Measurements from ENCODE around the gene GADL1.

Gene GADL1

DNA sequence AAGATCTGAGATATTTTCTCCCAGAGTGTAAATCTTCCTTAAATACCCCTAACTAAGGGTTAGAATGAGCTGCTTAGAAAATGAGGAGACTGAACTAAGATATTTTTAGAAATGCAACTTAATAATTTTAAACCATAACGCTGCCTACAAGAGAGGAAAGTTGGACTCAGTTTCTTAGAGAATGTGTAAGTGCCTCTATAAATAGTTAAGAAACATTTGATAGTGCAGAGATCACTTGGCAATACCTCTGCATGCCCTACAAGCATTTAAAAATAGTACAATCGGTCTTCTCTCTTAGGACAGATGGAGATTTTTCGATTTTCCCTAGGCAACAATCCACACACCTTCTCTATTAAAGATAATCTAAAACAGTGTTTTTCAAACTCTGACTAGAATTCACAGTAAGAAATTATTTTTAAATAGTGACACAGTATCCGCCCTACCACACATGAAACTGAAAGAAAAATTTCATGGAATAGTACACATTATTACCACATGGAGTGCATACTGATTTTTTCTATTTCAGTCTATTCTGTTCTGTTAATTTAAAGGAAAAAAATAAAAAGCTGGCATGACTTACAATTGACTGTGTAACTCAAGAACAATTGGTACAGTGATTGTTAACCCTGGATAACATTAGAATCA, 83.2 kb downstream of the GADL1 start:
- no peak for DNase-seq (ENCODE audit: low read depth, low spot score)

DNA sequence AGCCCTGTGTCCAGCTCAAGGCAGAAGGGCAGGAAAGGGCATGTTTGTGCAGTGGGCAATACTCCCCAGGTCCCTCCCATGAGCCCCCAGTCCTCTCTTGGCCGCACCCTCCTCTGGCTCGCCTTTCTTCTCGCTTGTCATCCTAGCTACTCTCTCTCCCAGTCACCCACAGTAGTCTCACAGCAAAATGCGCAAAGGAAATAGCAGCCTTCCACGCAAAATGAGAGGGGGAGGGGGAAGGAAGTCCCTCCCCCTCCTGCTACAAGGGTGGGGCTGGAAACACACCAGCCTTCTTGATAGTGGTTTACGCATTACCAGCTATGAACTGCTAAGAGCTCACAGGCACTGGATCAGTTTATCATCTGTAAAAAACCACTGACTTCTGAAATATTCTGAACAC, 83.8 kb downstream of the GADL1 start:
- DNase-seq (ENCODE audit: low read depth, low spot score) = no peak

DNA sequence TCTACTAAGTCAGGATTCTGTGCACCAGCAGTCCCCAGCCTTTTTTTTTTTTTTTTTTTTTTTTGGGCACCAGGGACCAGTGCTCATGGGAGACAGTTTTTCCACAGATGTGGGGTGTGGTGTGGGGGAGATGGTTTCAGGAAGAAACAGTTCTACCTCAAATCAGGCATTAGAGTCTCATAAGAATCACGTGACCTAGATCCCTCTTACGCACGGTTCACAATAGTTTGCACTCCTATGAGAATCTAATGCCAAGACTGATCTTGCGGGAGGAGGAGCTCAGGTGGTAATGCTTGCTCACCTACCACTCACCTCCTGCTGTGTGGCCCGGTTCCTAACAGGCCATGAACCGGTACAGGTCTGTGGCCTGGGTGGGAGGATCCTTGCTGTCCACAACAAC, 88.8 kb downstream of the GADL1 start:
- no peak for DNase-seq (ENCODE audit: low read depth, low spot score)

DNA sequence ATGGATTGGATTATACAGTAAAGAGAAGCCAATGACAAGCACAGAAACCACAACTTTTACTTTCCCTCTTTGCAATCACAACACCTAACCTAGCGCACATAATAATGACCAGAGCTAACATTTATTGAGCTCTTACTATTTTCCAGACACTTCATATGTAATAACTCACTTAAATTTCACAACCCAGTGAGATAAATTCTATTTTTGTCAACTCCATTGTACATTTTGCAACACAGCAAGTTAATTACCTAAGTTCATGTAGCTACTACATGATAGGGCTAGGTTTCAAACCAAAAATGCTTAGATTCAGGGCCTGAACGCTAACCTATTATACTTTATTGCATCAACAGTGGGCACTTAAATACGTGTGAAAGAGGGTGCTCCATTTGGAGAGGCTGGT, 89.5 kb downstream of the GADL1 start:
- DNase-seq (ENCODE audit: low read depth, low spot score) = no peak

DNA sequence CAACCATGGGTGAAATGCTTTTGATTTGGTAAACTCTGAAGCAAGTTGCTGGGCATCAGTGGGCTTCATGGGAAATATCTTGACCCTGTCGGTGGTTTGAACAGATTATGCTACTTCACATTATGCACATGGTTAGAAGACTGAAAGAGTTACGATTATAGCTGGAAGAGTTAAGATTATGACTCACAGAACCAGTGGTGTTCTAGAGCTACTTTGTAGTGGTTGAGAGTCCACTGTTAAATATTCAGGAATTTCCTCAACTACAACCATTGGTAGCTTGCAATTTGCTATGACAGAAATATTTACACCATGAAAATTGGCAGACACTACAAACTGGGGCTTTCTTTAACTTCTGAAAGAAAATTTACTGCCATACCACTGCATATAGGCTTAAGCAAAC, 99.3 kb downstream of the GADL1 start:
- no peak for DNase-seq (ENCODE audit: low read depth, low spot score)

DNA sequence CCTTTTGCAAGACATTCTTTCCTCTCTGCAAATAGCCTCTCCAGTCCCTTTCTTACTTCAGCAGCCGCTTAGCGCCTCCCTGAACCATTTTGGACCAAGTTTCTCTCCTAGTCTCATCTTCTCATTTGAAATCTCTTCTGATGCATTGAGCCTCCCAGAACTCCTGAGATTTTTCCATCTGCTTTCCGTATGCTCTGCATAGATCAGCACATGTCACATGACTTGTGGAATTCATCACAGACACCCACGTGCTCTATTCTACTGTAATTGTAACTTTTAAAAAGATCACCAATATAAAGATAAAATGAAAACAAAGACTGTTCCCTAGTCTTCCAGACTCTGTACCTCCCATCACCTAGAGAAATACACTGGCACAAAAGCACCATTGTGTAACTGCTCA, 100.7 kb downstream of the GADL1 start:
- no peak for DNase-seq (ENCODE audit: low read depth, low spot score)

DNA sequence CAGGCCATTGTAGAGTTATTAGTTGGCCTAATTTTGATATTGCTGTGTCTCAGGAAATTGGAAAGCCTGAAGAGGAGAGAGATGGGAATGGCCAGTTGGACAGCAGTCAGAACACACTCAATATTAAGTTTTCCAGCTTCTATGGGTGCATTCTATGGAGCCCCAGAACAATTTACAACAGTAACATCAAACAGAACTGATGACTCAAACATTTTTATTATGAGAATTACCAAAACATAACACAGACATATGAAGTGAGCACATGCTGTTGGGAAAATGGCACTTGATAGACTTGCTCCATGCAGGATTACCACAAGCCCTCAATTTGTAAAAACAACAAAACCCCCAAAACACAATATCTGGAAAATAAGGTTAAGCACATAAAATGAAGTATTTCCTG, 104.3 kb downstream of the GADL1 start:
- DNase-seq (ENCODE audit: low read depth, low spot score) = no peak

DNA sequence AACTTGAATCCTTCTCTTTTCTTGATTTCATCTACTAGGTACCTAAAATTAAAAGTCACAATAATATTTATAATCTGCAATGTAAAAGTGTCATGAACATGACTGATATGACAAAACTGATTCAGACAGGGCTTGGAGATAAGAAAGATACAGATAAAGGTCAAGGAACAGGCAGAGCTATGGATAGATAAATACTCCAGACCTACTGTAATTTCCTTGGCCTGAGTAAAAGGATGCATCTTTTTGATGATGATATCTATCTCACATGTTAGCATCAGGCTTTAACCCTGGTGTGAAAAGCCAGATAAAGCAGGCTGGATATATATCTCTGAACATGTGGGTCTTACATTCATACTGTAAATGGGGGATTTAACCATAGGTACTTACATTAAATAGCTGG, 108.1 kb downstream of the GADL1 start:
- DNase-seq (ENCODE audit: low read depth, low spot score) = no peak

DNA sequence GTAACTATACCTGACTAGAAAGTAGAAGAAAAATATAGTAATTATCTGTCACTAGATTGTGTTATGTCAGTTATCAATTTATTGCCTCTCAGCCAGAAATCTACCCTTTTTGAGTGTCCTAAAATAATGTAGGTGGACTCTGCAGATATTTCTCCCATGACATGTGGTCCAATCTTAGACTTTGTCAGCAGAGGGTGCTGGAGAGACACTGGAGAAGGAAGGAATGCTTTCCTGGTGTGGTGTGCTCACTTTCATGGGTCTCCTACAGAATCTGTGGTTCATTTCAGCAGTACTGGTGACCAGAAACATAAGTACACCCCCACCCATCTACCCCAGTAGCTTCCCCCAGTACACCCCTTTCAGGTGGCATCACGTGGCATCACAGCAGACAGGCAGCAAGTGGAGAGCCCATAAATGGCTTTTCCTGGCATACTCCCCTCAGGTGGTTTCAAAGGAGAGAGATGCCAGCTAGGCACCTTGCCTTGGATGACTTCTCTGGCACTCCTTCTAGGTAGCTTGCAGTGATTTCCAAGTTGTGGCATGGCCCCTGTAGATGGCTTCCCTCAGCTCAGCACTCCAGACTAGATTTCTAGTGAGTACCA, 114.7 kb downstream of the GADL1 start:
- DNase-seq (ENCODE audit: low read depth, low spot score) = peak; percentile 24

DNA sequence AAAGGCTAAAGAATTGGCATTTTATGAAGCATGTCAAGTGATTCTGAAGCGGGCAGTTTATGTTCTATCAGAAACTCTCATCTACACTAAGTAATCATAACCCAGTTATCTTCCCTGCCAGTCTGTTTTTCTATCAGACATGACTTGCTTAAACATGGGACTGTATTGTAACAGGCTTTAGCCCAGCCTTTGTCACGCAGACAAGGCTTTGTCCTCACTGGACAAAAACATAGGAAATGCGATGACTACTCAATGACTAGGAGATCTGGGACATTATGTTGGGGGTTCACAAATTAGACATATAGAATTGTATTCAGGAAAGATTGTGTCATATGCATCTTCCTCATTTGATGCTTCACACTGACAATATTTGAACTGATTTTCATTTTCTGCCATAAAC, 115.5 kb downstream of the GADL1 start:
- DNase-seq (ENCODE audit: low read depth, low spot score) = no peak

DNA sequence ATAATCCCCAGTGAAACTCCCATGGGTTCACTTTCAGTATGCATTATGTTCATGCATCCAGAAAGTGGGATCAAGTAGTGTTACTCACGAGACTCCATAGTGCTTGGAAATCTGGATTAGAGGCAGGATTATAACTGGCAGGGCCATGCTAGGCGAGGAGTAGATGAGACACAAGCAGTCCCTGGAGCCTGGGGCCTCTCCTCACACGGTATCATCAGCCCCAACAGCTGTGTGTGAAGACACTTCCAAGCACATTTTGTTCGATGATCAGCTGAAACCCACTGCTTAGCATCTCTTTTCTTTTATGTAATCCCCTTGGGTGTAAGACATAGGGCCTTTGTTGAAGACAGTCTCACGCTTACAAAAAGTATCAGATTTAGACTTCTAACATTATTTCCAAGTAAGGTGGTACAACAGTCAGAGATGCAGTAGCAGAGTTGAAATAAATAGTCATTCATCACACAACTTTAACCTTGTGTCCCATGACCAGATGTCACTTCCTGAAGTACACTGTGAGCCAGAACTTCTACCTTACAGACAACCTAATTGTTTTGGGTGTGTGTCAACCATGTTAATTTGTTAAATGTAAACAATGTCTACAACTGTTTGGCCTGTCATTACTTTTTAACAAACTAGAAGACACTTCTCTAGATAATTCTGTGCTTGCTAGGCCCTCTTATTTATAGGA, 116.9 kb downstream of the GADL1 start:
- DNase-seq (ENCODE audit: low read depth, low spot score) = no peak

DNA sequence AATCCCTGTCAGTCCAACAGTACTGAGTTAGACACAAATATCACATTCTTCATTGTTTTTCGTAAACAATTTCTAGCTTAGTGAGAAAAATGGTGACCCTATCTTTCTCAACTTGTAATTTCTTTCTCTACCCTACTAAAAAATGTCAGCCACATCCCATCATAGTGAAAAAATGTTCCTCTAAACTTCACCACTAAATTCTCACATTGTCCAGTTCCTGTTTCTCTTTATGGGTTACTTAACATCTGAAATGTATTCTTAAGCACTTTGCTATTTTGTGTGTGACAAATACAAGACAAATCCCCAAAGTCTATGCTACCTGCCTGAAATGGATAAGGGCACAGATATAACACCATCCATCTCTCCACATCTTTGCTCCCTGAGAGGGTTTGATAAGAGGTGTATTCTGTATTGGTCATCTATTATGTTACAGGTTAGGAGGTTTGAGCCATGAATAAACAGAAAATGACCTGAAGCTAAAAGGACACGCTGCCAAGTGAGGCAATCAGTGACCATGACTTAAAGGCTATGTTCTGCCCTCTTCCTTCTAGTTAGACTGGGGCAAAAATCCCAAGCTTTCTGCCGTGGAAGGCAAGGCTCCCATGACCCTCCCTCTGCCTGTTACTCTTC, 118.2 kb downstream of the GADL1 start:
- no peak for DNase-seq (ENCODE audit: low read depth, low spot score)

DNA sequence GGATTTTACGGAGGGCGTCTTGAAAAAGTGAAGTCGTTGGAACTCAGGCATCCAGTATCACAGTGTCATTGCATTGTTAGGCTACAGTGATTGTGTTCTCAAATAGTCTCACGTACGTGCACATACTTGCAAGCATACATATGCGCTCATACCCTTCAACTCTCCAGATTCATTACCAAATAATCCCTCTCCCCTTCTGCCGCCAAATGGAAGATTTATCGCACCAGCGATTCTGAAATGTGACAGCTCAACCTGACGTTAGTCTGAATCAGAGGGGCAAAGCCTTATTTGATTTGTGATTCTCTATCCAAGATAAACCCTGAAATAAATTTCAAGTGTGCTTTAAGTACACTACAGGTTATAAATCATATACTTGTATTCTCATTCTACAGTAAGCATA, 119.4 kb downstream of the GADL1 start:
- DNase-seq (ENCODE audit: low read depth, low spot score) = no peak

DNA sequence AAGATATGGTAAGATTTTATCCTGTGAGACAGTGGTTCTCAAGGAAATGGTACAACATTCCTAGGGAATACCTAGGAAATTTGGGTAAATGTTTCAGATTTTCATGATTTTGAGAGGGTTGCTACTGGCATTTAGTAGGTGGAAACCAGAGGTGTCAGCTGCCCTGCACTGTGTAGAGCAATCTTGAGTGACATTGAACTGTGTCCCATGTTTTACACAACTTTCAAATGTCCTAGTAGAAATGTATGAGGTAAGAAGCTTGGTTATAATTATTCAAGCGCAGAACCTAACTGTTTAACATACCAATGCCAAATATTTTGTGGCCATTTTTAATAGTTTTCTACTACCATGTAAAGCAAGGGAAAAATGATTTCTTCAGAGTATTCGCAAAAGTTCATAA, 120.4 kb downstream of the GADL1 start:
- no peak for DNase-seq (ENCODE audit: low read depth, low spot score)

DNA sequence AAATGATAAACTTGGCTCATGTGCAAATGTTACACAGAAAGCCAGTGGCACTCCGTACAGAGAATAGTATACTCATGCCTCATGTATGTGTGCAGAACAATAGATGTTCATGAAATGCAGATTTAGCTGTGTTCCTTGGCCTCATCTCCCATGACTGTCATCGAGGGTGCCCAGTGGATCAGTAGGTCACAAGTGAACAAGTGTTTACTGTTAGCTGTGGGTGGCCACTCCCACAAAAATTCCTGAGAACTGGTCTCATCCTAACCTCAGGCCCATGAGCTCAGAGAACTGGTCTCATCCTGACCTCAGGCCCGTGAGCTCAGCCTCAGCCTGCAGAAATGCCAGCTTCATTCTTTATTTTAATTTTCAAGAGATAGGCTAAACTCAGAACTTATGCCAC, 124.1 kb downstream of the GADL1 start:
- peak; percentile 61 for DNase-seq (ENCODE audit: low read depth, low spot score)

DNA sequence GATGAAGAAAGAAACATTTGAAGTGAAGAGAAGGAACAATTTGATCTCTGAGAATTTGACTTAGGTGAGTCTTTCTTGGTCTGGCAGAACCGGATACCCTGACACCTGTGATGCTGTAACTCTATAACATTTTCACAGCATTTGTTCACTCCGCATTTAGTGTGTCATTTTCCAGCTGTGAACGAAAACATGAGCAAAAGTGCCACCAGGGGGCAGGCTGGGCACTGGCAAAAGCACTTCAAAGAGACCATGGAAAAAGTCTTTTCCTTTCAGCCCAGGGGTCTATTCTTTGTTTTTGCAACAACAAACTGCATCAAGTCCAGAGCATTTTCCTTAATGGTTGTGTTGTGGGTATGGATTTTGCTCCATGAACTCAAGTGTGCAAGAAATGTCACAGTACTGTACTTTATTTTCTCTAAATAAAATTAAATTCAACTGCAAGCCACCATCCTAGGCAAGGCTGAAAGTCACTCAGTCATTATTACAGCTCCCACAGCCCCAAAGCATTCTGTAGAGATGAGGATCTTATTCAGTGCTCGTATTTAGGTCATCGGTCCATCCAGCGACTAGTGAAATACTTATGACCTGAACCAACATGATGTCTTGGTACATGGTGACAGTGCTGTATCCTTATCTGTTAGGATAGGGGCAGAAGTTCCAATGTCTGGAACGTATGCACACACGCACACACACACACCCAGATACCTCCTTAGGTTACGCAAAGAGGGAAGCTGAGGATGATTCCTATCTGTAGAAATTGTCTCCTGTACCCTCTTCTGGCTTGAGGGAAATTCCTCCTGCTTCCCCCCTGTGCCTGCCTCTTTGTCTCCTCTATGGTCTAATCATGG, 125.5 kb downstream of the GADL1 start:
- peak; percentile 77 for DNase-seq (ENCODE audit: low read depth, low spot score)

DNA sequence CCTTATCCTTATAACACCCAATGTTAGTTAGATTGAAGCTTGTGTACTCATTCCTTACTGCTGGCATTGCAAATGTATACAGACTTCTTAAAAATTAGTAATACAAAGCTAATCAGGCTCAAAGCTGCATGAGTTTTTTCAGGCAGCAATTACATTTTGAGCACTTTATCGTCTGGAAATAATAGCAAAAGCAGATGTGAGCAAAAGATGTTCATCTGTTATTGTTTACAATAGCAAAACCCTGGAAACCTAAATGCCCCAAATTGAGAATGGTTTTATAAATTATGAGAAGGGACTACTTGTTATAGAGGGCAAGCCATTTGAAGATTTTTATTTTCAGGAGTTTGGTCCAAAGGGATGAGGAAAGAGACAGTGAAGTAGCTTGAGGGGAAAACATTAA, 126.4 kb downstream of the GADL1 start:
- no peak for DNase-seq (ENCODE audit: low read depth, low spot score)

DNA sequence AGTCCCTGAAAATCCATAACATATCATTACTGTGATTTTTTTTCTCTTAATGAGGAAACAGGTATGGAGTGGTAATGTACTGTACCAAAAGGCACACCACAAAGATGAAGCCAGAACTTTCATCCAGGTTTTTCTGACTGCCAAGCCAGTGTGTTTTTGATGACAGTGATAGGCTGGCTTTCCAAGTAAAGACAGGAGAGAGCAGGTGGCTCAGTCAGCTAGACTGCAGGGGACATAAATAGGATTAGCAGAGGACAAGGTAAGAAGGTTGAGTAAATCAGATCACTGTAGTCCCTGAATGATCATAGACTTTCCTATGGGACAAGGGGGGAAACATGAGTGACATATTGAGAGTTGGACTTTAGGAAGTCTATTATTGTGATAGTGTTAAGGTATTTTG, 127.9 kb downstream of the GADL1 start:
- no peak for DNase-seq (ENCODE audit: low read depth, low spot score)

DNA sequence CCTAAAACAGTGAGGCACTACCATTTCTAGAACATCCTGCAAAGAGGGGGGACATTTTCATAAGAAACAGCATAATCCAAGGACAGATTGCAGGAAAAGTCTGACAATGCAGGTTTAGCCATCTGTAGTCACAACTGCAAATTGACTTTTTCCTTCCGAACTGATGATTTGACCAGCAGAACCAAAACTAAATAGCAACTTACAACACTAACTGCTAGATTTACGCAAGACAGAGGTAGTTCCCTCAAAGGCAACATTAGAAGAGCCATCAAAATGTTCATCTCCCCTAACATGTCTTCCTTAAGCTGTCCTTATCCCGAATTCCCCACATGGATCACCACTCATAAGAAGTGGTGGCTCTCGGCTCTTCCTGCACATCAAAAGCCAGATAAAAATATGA, 129.6 kb downstream of the GADL1 start:
- DNase-seq (ENCODE audit: low read depth, low spot score) = no peak

DNA sequence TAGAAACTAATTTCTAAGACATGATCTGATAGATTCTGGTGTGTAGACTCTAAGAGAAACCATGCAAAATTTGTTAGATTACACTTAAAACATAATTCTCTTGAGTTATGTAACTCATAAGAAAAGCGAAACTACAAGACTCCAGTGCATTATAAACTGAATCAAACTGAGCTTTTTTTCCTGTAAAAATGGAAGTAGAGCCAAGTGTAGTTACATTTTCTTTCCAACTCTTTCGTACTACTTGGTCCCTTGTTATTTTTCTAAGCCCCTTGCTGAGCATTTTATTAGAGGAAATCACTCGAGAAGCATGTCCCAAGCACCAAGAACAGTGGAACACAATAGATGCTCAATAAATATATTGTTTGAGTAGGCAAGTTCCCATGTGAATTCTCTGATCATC, 130.2 kb downstream of the GADL1 start:
- no peak for DNase-seq (ENCODE audit: low read depth, low spot score)

DNA sequence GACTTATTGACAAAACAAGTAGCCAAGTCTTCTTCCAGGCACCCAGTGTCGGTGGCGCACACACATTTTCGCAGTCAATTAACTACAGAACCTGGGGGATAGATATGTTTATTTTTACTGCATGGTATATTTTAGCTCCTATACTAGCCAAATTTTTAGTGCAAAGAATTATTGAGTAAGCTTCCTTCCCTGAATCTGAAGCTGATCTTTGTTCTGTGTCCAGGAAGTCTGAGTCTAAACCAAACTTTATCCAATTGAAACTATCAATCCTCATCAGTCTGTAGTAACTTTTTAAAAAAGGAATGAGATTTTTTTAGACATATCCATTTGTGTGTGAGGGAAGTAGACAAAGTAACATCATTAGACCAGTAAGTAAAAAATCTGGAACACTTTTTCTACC, 133.1 kb downstream of the GADL1 start:
- no peak for DNase-seq (ENCODE audit: low read depth, low spot score)

DNA sequence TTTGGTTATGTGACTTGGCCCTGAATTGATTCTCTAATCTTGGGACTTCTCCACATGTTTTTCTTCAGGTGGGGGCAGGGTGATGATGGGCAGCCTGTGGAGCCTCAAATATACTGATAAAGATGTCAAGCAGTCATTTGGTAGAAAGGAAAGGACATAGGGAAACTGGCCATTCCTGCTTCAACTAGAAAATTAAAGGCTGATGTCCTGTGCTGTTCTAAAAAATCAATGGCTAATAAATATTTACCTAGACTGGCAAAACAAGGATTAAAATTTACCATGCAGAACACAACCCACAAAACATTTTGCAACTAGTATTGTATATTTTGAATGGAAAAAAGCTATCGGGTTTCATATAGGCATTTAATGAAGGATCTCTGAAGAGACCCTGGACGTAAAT, 133.7 kb downstream of the GADL1 start:
- no peak for DNase-seq (ENCODE audit: low read depth, low spot score)

All from ELF-1 (cell line).